Uterus (tissue), 2 donors: ENCODE measurements around the gene DUSP1.

ENCODE experiments used
- CTCF ChIP-seq, 4 experiments: fragments of 200-600 bp in 2 of 4; fragments of 450-650 bp in 2 of 4; sonication (generic) in 2 of 4; IDR thresholded peaks; one replicate each; pipeline ENCODE4 v1.5.1; 2016 to 2019; ENCODE audit warnings: antibody characterized with exemption in 4 of 4, mild to moderate bottlenecking in 2 of 4, moderate library complexity in 1 of 4
- POLR2A ChIP-seq, 2 donors: fragments of 450-650 bp; IDR thresholded peaks; one replicate each; pipeline ENCODE4 v1.6.1; 2016; ENCODE audit warnings: antibody characterized with exemption in 2 of 2, mild to moderate bottlenecking in 1 of 2, moderate library complexity in 1 of 2

DNA sequence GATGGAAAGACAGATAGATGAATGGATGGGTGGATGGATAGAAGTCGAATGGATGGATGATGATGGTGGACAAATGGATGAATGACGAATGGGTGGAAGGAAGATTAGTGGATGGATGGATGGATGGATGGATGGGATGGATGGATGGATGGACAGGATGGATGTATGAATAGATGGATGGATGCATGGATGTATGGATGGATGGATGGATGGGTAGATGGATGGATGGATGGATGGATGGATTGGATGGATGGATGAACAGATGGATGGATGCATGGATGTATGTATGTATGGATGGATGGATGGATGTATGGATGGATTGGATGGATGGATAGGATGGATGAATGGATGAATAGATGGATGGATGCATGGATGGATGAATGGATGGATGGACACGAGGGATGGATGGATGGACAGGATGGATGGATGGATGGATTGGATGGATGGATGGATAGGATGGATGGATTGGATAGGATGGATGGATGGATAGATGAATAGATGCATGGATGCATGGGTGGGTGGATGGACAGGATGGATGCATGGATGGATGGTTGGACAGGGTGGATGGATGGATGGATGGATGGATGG is 52.4 kb downstream of the DUSP1 start:
- TF ChIP-seq CTCF (IDR thresholded peaks at IDR 0.05) (no peak), POLR2A (IDR thresholded peaks at IDR 0.05) (no peak)
